HG03095 (cell line): ENCODE data around the gene IL16.

ENCODE experiments used
- ATAC-seq: cut with Tn5 transposase; IDR thresholded peaks from one replicate; pipeline ENCODE4 v1.9.1; 2021; ENCODE audit warnings: moderate library complexity; ENCODE audit not compliant: unreplicated experiment

IL16 gene

DNA sequence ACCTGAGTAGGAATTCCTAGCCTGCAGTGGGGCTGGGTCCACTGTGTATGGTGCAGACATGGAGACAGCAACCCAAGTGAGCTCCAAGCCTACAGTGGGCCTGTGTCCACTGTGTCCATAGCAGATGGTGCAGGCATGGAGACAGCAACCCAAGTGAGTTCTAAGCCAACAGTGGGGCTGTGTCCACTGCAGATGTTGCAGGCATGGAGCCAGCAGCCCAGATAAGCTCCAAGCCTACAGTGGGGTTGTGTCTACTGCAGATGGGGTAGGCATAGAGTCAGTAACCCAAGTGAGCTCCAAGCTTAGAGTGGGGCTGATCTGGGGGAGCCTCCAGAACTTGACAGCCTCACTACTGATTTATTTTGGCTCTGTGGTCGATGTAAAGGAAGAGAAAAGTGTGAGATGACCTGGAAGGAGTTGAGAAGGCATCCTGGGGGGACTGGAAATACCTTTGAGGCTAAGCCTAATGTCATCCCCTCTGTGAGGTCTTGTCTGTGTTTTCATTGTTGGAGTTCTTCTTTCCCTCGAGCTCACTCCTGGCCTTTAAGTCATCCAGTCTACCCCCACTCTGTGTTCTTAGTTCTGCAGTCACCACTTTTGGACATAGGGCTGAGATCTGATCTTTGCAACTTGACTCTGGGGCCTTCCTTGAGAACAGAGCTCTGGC, 22.4 kb upstream of the IL16 start:
- no peak for ATAC-seq

GRCh38 chr15:81174792-81175327, 21.8 kb upstream of the IL16 start:
- ATAC-seq = no peak

- ATAC-seq = no peak
These were observed 21.2 kb upstream of the IL16 start for GRCh38 chr15:81175496-81175895.

GRCh38 chr15:81176291-81176893, 20.3 kb upstream of the IL16 start:
- no peak for ATAC-seq

DNA sequence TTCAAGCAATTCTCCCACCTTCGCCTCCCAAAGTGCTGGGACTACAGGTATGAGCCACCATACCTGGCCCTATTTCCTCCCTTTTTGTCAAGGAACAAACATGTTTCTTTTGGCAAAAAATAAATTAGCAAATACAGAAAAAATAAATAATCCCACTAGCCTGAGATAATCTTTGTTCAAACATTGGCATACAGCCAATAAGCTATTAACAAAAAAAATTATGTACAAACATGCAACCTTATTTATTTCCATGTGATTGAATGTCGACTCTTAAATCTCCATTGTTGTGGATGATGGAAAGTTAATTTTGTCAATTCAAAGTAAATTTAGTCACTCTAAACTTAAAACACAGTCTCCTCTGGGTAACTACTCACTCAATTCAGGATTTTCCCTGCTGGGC, 18.3 kb upstream of the IL16 start:
- ATAC-seq = no peak

DNA sequence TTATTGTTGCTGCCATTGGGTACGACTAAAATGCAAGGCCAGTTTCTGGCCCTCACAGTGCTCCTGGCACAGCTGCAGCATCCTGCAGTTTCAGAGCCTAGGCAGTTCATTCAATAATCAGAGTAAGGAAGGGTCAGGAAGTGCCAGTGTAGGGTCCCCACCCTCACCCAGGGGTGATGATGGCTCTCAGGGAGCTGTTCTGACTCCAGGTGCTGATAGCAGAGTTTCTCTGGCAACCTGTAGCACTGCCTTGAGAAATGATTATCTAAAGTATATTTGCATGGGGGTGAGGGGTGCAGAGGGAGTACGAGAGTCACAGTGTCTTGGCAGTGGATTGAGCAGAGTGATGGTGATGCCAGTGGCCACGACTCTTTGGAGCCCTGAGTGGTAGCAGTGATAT, 15.5 kb upstream of the IL16 start:
- ATAC-seq = no peak

DNA sequence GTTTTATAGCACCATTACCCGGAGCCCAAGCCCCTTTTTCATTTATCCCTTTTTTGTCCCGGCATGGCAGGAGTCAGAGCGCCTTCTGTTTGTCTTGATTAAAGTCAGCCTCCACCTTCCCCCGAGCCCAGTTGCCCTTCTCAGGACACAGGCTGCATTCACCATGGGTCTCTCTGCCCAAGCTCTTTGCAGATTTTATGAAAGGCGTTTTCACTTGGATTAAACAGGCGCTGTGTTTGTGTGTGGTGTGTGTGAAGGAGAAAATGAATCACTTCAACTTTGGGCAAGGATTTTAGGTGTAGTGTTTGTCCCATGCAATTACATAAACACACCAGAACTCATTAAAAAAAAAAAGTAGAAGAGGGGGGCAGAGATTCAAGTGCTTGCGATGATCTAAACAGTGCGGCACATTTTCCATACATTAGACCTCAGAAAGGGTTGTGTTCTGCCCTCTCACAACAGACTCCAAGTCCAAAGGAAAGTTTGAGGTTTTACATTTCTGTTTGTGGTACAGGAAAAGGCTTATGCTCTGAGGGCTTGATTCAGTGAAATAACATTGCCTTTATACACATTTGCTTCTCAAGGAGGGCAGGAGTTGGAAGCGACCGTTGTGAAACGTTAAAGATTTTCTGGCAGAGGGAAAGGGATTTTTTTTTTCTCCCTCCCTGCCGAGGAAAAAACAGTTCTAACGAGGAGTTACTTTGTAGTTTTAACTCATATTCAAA, 14.5 kb upstream of the IL16 start:
- ATAC-seq = no peak

- no peak for ATAC-seq
These were observed 13.8 kb upstream of the IL16 start for GRCh38 chr15:81182756-81183438.

- ATAC-seq = no peak
These were observed 13.3 kb upstream of the IL16 start for GRCh38 chr15:81183439-81183775.

- no peak for ATAC-seq
These were observed 12.5 kb upstream of the IL16 start for GRCh38 chr15:81184188-81184587.

GRCh38 chr15:81185631-81186295, 10.9 kb upstream of the IL16 start:
- no peak for ATAC-seq

DNA sequence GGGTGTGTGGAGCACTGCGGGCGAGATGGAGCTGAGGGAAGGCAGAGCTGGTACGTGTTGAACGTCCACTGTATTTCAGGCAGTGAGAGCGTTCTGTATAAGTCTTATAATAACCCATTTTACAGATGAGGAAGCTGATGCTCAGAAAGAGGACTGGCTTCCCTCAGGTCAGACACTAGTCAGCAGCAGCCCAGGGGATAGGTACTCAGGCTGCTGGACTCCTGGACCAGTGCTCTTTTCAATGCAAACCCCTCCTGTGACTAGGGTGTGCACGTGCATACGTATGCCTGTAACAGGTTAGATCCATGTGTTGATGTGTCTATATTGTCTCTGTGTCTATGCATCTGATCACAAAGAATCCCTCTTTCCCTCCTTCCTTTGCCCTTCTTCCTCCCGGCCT, 8.3 kb upstream of the IL16 start:
- no peak for ATAC-seq

DNA sequence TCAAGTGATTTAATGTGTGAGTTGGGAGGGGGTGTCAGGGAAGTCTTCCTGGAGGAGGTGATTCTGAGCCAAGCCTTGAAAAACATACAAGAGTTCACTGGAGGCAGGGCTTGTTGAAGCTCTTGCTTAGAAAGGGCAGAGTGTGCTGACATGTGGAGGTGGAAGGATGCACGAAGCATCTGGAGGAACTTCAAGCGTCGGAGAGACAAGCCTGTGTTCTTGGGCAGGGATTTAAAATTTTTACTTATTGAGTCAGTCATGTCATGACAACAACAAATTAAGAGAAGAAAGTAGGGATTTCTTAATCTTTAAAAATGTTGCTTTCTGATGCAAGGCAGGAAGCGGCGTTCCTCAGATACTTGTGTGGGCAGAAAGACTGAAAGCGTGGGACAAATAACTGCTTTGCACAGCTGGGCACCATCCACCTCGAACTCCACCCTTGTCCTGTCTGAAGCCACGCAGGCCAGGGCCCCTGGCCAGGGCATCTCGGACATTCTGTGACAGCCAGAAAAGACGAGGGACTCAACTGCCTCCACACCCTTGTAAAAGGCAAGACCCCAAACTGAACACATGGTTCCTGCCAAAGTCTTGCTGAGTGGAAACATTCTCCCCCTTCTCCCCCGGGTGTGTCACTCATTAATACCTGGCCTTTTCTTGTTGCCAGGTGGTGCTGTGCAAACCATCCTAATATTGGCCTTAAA, 6.9 kb upstream of the IL16 start:
- no peak for ATAC-seq

DNA sequence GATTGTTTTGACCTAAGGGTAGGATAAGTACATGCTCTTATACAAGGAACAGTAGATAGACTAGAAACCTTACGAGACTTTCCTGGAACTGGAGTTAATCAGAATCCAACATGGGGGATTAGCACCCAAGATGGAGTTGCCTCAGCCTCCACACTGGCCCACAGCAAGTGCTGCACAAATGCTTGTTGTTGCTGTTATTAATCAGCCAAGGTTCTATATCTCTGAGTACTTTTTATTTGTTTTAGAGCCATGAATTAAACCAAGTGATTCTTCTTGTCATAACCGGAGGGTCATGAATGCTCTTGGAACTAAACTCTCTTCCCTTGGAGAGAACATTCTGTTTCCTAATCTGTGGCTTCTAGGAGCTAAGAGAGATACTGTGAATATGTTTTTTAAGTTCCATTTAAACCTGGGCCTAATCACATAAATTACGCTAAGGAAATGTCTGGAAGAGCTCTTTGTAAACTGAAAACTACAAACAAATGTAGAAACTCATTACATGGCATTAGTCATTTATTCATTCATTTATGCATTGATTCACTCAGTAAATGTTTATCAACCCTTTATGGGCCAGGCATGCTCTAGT, 5.7 kb upstream of the IL16 start:
- ATAC-seq = no peak

DNA sequence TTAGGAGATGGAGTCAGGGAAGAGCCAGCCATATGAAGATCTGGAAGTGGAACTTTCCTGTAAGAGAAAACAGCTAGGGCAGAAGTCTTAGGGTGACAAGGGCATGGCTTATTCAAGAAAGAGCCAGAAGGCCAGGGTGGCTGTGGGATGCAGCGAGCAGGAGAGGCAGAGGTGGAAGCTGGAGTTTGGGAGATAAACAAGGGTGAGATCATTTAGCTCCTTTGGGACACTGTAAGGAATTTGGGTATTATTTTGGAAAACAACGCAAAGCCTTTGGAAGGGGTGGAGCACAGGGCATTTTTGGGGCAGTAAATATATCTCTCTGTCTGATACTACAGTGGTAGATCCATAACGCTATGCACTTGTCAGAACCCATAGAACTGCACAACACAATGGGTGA, 5.0 kb upstream of the IL16 start:
- ATAC-seq = no peak

DNA sequence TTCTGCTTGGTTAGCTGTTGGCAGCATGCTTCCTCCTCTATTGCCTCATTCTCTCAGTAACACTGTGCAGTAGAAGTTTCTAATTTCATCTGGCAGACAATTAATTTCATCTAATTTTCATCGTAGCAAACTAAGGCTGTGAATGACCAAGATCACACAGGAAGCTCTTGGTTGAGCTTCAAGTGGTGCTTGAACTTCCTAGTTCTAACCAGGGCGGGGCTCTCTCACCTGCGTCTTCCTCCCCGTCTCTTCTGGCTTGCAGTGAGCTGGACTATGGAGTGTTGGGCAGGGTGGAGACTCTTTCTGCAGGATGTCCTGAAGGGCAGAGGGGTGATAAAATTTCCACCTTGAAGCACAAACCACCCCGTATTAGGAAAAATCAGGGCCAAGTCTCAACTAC, 2.0 kb upstream of the IL16 start:
- no peak for ATAC-seq

- ATAC-seq = no peak
These were observed 1.3 kb upstream of the IL16 start for GRCh38 chr15:81195339-81195864.

- ATAC-seq = no peak
These were observed 564 bp downstream of the IL16 start for GRCh38 chr15:81197255-81197630.

- ATAC-seq = no peak
These were observed 1.1 kb downstream of the IL16 start for GRCh38 chr15:81197688-81198281.
